HepG2 (cell line): ENCODE data around the gene FAAP100. TPM values are rescaled to one million over a fixed set of nuclear protein-coding genes. Genes with fewer than 3 reads are reported as not detected.

Source experiments
- AGO2 ChIP-seq: fragments of 200-400 bp; formaldehyde crosslinking; optimal IDR thresholded peaks from 2 replicates; pipeline ENCODE3; 2017; ENCODE audit warnings: mild to moderate bottlenecking, low read depth, low read length, moderate library complexity
- ARHGAP35 ChIP-seq: sonication (generic); formaldehyde crosslinking; IDR thresholded peaks from 2 replicates; pipeline ENCODE4 v1.9.0; 2022; ENCODE audit warnings: mild to moderate bottlenecking, inconsistent platforms, moderate library complexity, missing genetic modification reagents, borderline replicate concordance
- CREBL2 ChIP-seq: sonication (generic); formaldehyde crosslinking; IDR thresholded peaks from 2 replicates; pipeline ENCODE4 v1.8.1; 2023; ENCODE audit warnings: missing genetic modification reagents, mild to moderate bottlenecking, borderline replicate concordance
- CSRNP1 ChIP-seq: sonication (generic); formaldehyde crosslinking; IDR thresholded peaks from 2 replicates; pipeline ENCODE4 v1.8.1; 2023; ENCODE audit warnings: mild to moderate bottlenecking, missing genetic modification reagents
- HIVEP1 ChIP-seq: sonication (generic); formaldehyde crosslinking; IDR thresholded peaks from 2 replicates; pipeline ENCODE4 v1.4.0; 2020; ENCODE audit warnings: mild to moderate bottlenecking, missing genetic modification reagents
- HMG20B ChIP-seq: conservative IDR thresholded peaks from 2 replicates; pipeline ENCODE4 v1.6.1; 2016; ENCODE audit warnings: missing genetic modification reagents, missing compliant biosample characterization
- IKZF5 ChIP-seq: IDR thresholded peaks from 2 replicates; pipeline ENCODE4 v1.6.1; 2018; ENCODE audit warnings: missing genetic modification reagents, mild to moderate bottlenecking, missing compliant biosample characterization
- NFKB2 ChIP-seq: sonication (generic); formaldehyde crosslinking; IDR thresholded peaks from 2 replicates; pipeline ENCODE4 v1.4.0; 2020; ENCODE audit warnings: missing genetic modification reagents, borderline replicate concordance
- NONO ChIP-seq, 2 experiments: fragments of 450-650 bp in 1 of 2; sonication (generic) in 1 of 2; formaldehyde crosslinking in 1 of 2; IDR thresholded peaks in 1 of 2; conservative IDR thresholded peaks in 1 of 2; 2 replicates each; pipeline versions ENCODE4 v1.6.1 to v1.8.0; 2017 to 2022; ENCODE audit warnings: mild to moderate bottlenecking in 1 of 2, missing genetic modification reagents in 1 of 2, moderate library complexity in 1 of 2
- NR2F2 ChIP-seq: IDR thresholded peaks from 2 replicates; pipeline ENCODE4 v1.6.1; 2012; ENCODE audit warnings: low read depth, inconsistent platforms, borderline replicate concordance
- PBX2 ChIP-seq: IDR thresholded peaks from 2 replicates; pipeline ENCODE4 v1.6.1; 2016; ENCODE audit warnings: control low read depth
- REXO4 ChIP-seq: sonication (generic); formaldehyde crosslinking; IDR thresholded peaks from 2 replicates; pipeline ENCODE4 v1.8.0; 2022; ENCODE audit warnings: missing genetic modification reagents, mild to moderate bottlenecking, borderline replicate concordance
- RNF2 ChIP-seq: fragments of 450-650 bp; conservative IDR thresholded peaks from 2 replicates; pipeline ENCODE4 v1.6.1; 2016; ENCODE audit warnings: low read depth
- ZBTB26 ChIP-seq: IDR thresholded peaks from 2 replicates; pipeline ENCODE4 v1.6.1; 2016; ENCODE audit warnings: missing compliant biosample characterization, missing genetic modification reagents, borderline replicate concordance
- ZNF225 ChIP-seq: sonication (generic); formaldehyde crosslinking; IDR thresholded peaks from 2 replicates; pipeline ENCODE4 v1.4.0; 2020; ENCODE audit warnings: mild to moderate bottlenecking, missing genetic modification reagents
- ZNF274 ChIP-seq: sonication (generic); formaldehyde crosslinking; IDR thresholded peaks from 2 replicates; pipeline ENCODE4 v1.5.1; 2020; ENCODE audit warnings: mild to moderate bottlenecking, missing genetic modification reagents
- ZNF350 ChIP-seq: sonication (generic); formaldehyde crosslinking; IDR thresholded peaks from 2 replicates; pipeline ENCODE4 v1.4.0; 2020; ENCODE audit warnings: mild to moderate bottlenecking, low read depth, missing genetic modification reagents, borderline replicate concordance
- ZNF441 ChIP-seq: sonication (generic); formaldehyde crosslinking; IDR thresholded peaks from 2 replicates; pipeline ENCODE4 v1.7.0; 2021; ENCODE audit warnings: missing genetic modification reagents, borderline replicate concordance
- ZNF460 ChIP-seq: sonication (generic); formaldehyde crosslinking; IDR thresholded peaks from 2 replicates; pipeline ENCODE4 v1.5.1; 2020; ENCODE audit warnings: missing genetic modification reagents, mild to moderate bottlenecking, borderline replicate concordance
- ZNF615 ChIP-seq: sonication (generic); formaldehyde crosslinking; IDR thresholded peaks from 2 replicates; pipeline ENCODE4 v1.5.0; 2020; ENCODE audit warnings: mild to moderate bottlenecking, missing genetic modification reagents, borderline replicate concordance
- ZNF709 ChIP-seq: sonication (generic); formaldehyde crosslinking; IDR thresholded peaks from 2 replicates; pipeline ENCODE4 v1.5.0; 2020; ENCODE audit warnings: mild to moderate bottlenecking, missing genetic modification reagents
- ZNF713 ChIP-seq: sonication (generic); formaldehyde crosslinking; IDR thresholded peaks from 2 replicates; pipeline ENCODE4 v1.4.0; 2020; ENCODE audit warnings: mild to moderate bottlenecking, missing genetic modification reagents
- ZNF878 ChIP-seq: sonication (generic); formaldehyde crosslinking; IDR thresholded peaks from 2 replicates; pipeline ENCODE4 v1.8.1; 2023; ENCODE audit warnings: mild to moderate bottlenecking, missing genetic modification reagents, moderate library complexity
- polyA plus RNA-seq, 8 experiments: library from polyadenylated mRNA; depleted of rRNA in 3 of 8; stranded (reverse) in 7 of 8; unstranded in 1 of 8; fragments of >200 nt; fragmentation: Illumina TruSeq in 4 of 8; extraction: Trizol in 4 of 8; gene quantifications; 2 replicates each; pipeline versions ENCODE4 v1.2.1 to v1.2.3, GENCODE V29; 2011 to 2016; ENCODE audit warnings: low read depth in 4 of 8, missing spikeins in 1 of 8, mixed read lengths in 1 of 8; ENCODE audit not compliant: insufficient read depth in 1 of 8
- total RNA-seq, 5 experiments: library from RNA; depleted of rRNA; stranded (reverse); fragments of >200 nt; fragmentation: Illumina TruSeq; extraction: Trizol; gene quantifications; 2 replicates each; pipeline ENCODE4 v1.2.3, GENCODE V29; 2016; ENCODE audit warnings: low read depth in 1 of 5

FAAP100 gene
- total and polyA plus RNA-seq, 2 of the 13 experiments (the other 11 are each of a cell fraction or from before 2014, with no cell fraction given): 7.6 to 20.8 TPM

- TF ChIP-seq NR2F2 (0 out of 2 replicates have a peak, but pooled peaks have one; percentile 2), NFKB2 (CRISPR knock-in tag) (peak; percentile 5; the same call in 1 of the 2 replicates), HMG20B (CRISPR knock-in tag) (no peak; the same call in 1 of the 2 replicates), REXO4 (CRISPR knock-in tag) (no peak), NONO (IDR thresholded peaks at IDR 0.05) (no peak), NONO (CRISPR knock-in tag; conservative IDR thresholded peaks at IDR 0.05) (peak; percentile 65; the same call in 1 of the 2 replicates), IKZF5 (0 out of 2 replicates have a peak, but pooled peaks have one; percentile 15), ZNF225 (CRISPR knock-in tag) (0 out of 2 replicates have a peak, but pooled peaks have one; percentile 13), ZNF615 (CRISPR knock-in tag) (no peak), ZNF441 (CRISPR knock-in tag) (peak; percentile 72), ZNF878 (CRISPR knock-in tag) (peak; percentile 55; the same call in 1 of the 2 replicates), ZNF460 (CRISPR knock-in tag) (no peak), ZNF350 (CRISPR knock-in tag) (0 out of 2 replicates have a peak, but pooled peaks have one; percentile 83), ZNF709 (CRISPR knock-in tag) (no peak), ARHGAP35 (CRISPR knock-in tag) (peak; percentile 44; the same call in 1 of the 2 replicates), RNF2 (no peak), HIVEP1 (CRISPR knock-in tag) (no peak), AGO2 (no peak), CSRNP1 (CRISPR knock-in tag) (no peak; the same call in 1 of the 2 replicates), CREBL2 (CRISPR knock-in tag) (no peak; the same call in 1 of the 2 replicates), PBX2 (no peak), ZBTB26 (CRISPR knock-in tag) (no peak; the same call in 1 of the 2 replicates), ZNF274 (CRISPR knock-in tag) (0 out of 2 replicates have a peak, but pooled peaks have one; percentile 72), ZNF713 (CRISPR knock-in tag) (0 out of 2 replicates have a peak, but pooled peaks have one; percentile 55)
Measured at GRCh38 chr17:81513372-81513752, 38.8 kb downstream of the FAAP100 start (continued).
